Mesodermal cell (in vitro differentiated cells): ENCODE results near the gene PIK3R5.

Source experiments
- H3K27ac ChIP-seq: 2 replicates; pipeline ENCODE4 v1.7.0; 2013; ENCODE audit warnings: mild to moderate bottlenecking, low read depth, low read length, moderate library complexity; ENCODE audit not compliant: severe bottlenecking
- H3K36me3 ChIP-seq: 2 replicates; pipeline ENCODE4 v1.7.1; 2013; ENCODE audit warnings: mild to moderate bottlenecking, low read length, moderate library complexity; ENCODE audit not compliant: control insufficient read depth, insufficient read depth
- H3K4me1 ChIP-seq: one replicate; pipeline ENCODE4 v1.7.1; 2013; ENCODE audit warnings: mild to moderate bottlenecking, low read length; ENCODE audit not compliant: insufficient read depth, control insufficient read depth, poor library complexity, severe bottlenecking
- H3K4me3 ChIP-seq: 2 replicates; pipeline ENCODE4 v1.7.0; 2013; ENCODE audit warnings: low read length, control low read depth, mild to moderate bottlenecking; ENCODE audit not compliant: insufficient read depth, poor library complexity, severe bottlenecking; ENCODE audit errors: extremely low read depth
- H3K9me3 ChIP-seq: 2 replicates; pipeline ENCODE4 v1.7.1; 2013; ENCODE audit warnings: mild to moderate bottlenecking, low read length, moderate library complexity; ENCODE audit not compliant: control insufficient read depth
- WGBS, 2 experiments: methylation state at CpG; one replicate each; pipeline ENCODE4 v1.1.5; 2013; ENCODE audit warnings: missing lambda C conversion rate in 2 of 2; ENCODE audit not compliant: insufficient coverage in 2 of 2; 5-methylcytosine and 5-hydroxymethylcytosine counted together

The PIK3R5 gene

GRCh38 chr17:8939496-8940334 is 25.8 kb downstream of the PIK3R5 start:
- 65 to 71% methylated on average over 9 to 11 of the region's 12 CpGs for WGBS, 2 experiments
- no peaks in the 10 kb centered on the region for H3K36me3 ChIP-seq
- H3K9me3 ChIP-seq: no peaks in the 10 kb centered on the region
- H3K4me3 ChIP-seq: no peak overlapping the region
- no peak overlapping the region for H3K27ac ChIP-seq
- no peaks in the 10 kb centered on the region for H3K4me1 ChIP-seq

GRCh38 chr17:8938933-8939332 is 26.6 kb downstream of the PIK3R5 start:
- Histone ChIP-seq H3K27ac (no peak overlapping the region), H3K4me3 (no peak overlapping the region), H3K9me3 (no peaks in the 10 kb centered on the region), H3K4me1 (no peaks in the 10 kb centered on the region), H3K36me3 (no peaks in the 10 kb centered on the region)
- 80 to 93% methylated on average over 4 of the region's 5 CpGs for WGBS, 2 experiments

GRCh38 chr17:8935191-8935590 is 30.3 kb downstream of the PIK3R5 start:
- H3K36me3 ChIP-seq: no peaks in the 10 kb centered on the region
- no peaks in the 10 kb centered on the region for H3K4me1 ChIP-seq
- H3K9me3 ChIP-seq: no peaks in the 10 kb centered on the region
- H3K4me3 ChIP-seq: no peak overlapping the region
- H3K27ac ChIP-seq: no peak overlapping the region
- 65 to 81% methylated on average over 8 of the region's 9 CpGs for WGBS, 2 experiments

- Histone ChIP-seq H3K4me1 (no peaks in the 10 kb centered on the region), H3K27ac (no peak overlapping the region), H3K36me3 (no peaks in the 10 kb centered on the region), H3K4me3 (no peak overlapping the region), H3K9me3 (no peaks in the 10 kb centered on the region)
- 71 to 88% methylated on average over 2 to 5 of the region's 6 CpGs for WGBS, 2 experiments
Observed at GRCh38 chr17:8934346-8934745, 31.2 kb downstream of the PIK3R5 start.

GRCh38 chr17:8930649-8931048 is 34.9 kb downstream of the PIK3R5 start:
- H3K27ac ChIP-seq: no peak overlapping the region
- H3K9me3 ChIP-seq: peaks cover 14% of the 10 kb centered on the region
- 60 to 75% methylated on average over 1 of the region's 4 CpGs for WGBS, 2 experiments
- no peak overlapping the region for H3K4me3 ChIP-seq
- H3K36me3 ChIP-seq: no peaks in the 10 kb centered on the region
- no peaks in the 10 kb centered on the region for H3K4me1 ChIP-seq

- no peaks in the 10 kb centered on the region for H3K4me1 ChIP-seq
- no peak overlapping the region for H3K27ac ChIP-seq
- peaks cover 14% of the 10 kb centered on the region for H3K9me3 ChIP-seq
- H3K36me3 ChIP-seq: no peaks in the 10 kb centered on the region
- no peak overlapping the region for H3K4me3 ChIP-seq
Observed at GRCh38 chr17:8928347-8928746, 37.2 kb downstream of the PIK3R5 start.

- H3K4me3 ChIP-seq: no peak overlapping the region
- WGBS, 2 experiments: 100% methylated on average over 2 of the region's 3 CpGs
- peaks cover 14% of the 10 kb centered on the region for H3K9me3 ChIP-seq
Observed at GRCh38 chr17:8927395-8927794, 38.1 kb downstream of the PIK3R5 start.

GRCh38 chr17:8925808-8926207 is 39.7 kb downstream of the PIK3R5 start:
- 72 to 94% methylated on average over 3 to 4 of the region's 4 CpGs for WGBS, 2 experiments

More at GRCh38 chr17:8927395-8927794, 38.1 kb downstream of the PIK3R5 start:
- H3K4me1 ChIP-seq: peaks cover 2% of the 10 kb centered on the region
- H3K27ac ChIP-seq: no peak overlapping the region
- H3K36me3 ChIP-seq: no peaks in the 10 kb centered on the region

GRCh38 chr17:8925141-8925540 is 40.4 kb downstream of the PIK3R5 start:
- H3K4me1 ChIP-seq: peaks cover 3% of the 10 kb centered on the region
- no peaks in the 10 kb centered on the region for H3K36me3 ChIP-seq
- H3K27ac ChIP-seq: no peak overlapping the region
- H3K9me3 ChIP-seq: peaks cover 14% of the 10 kb centered on the region
- no peak overlapping the region for H3K4me3 ChIP-seq

More at GRCh38 chr17:8925808-8926207, 39.7 kb downstream of the PIK3R5 start:
- Histone ChIP-seq H3K9me3 (peaks cover 14% of the 10 kb centered on the region), H3K27ac (no peak overlapping the region), H3K4me1 (peaks cover 3% of the 10 kb centered on the region), H3K4me3 (no peak overlapping the region), H3K36me3 (no peaks in the 10 kb centered on the region)

- no peak overlapping the region for H3K27ac ChIP-seq
- H3K4me3 ChIP-seq: no peak overlapping the region
- H3K36me3 ChIP-seq: no peaks in the 10 kb centered on the region
- peaks cover 3% of the 10 kb centered on the region for H3K4me1 ChIP-seq
- peaks cover 14% of the 10 kb centered on the region for H3K9me3 ChIP-seq
- 86 to 96% methylated on average over 6 of the region's 6 CpGs for whole genome bisulfite sequencing, 2 experiments
Observed at GRCh38 chr17:8924595-8924994, 40.9 kb downstream of the PIK3R5 start.

GRCh38 chr17:8923762-8924161 is 41.7 kb downstream of the PIK3R5 start:
- whole genome bisulfite sequencing, 2 experiments: no CpG with 5 or more reads among the region's 1 CpG

More at GRCh38 chr17:8923762-8924161, 41.7 kb downstream of the PIK3R5 start:
- Histone ChIP-seq H3K27ac (no peak overlapping the region), H3K4me1 (peaks cover 3% of the 10 kb centered on the region), H3K36me3 (no peaks in the 10 kb centered on the region), H3K4me3 (no peak overlapping the region), H3K9me3 (peaks cover 14% of the 10 kb centered on the region)
